ENCODE measurements around the gene TAS1R3. TPM values are rescaled to one million over a fixed set of nuclear protein-coding genes. Genes with fewer than 3 reads are reported as not detected.

The TAS1R3 gene
- total and polyA plus RNA-seq, 2 of the 4 experiments (the other 2 are of a cell fraction), result under 0.01 to 0.05 TPM

GRCh38 chr1:1304331-1305299 lies 26.5 kb upstream of the TAS1R3 start:
- H3K36me3 ChIP-seq (ENCODE audit: control insufficient read depth, insufficient read depth, low read length), result peaks cover 7% of the 10 kb centered on the region
- H3K27me3 ChIP-seq (ENCODE audit: control insufficient read depth, insufficient read depth, low read length), result no peaks in the 10 kb centered on the region
- peak; percentile 9 for ATAC-seq (ENCODE audit: low read depth)
- H2AK9ac ChIP-seq (replicated peaks; ENCODE audit: low read depth, low read length, poor library complexity), result peak overlapping the region; percentile 97
- WGBS, 2 experiments (ENCODE audit: extremely low coverage in 2 of 2, insufficient read length in 1 of 2), result 4% methylated on average over 12 of the region's 29 CpGs; no CpG with 5 or more reads in 1 of the 2 experiments
- peak overlapping the region; percentile 71 for H2BK120ac ChIP-seq (ENCODE audit: low read depth, low read length)
- H4K5ac ChIP-seq (ENCODE audit: low read depth, low read length), result peak overlapping the region; percentile 58
- H3K23ac ChIP-seq (ENCODE audit: low read depth, low read length), result peak overlapping the region; percentile 84; the same call in 1 of the 2 replicates
- peak overlapping the region; percentile 36 to 91; a peak in 3 of 4 replicates for H4K8ac ChIP-seq (ENCODE audit: low read depth in 2 of 2, low read length in 2 of 2)
- peak overlapping the region; percentile 86 for H4K91ac ChIP-seq (ENCODE audit: insufficient read depth, low read depth, low read length)
- H3K4me3 ChIP-seq (ENCODE audit: insufficient read depth, low read depth, low read length), result peak overlapping the region; percentile 20; the same call in 1 of the 2 replicates
- peaks cover 3% of the 10 kb centered on the region for H3K9me1 ChIP-seq (ENCODE audit: insufficient read depth, low read length)
- H3K56ac ChIP-seq (ENCODE audit: extremely low read depth, insufficient read depth, low read length), result peak overlapping the region; percentile 50; the same call in 1 of the 2 replicates
- peak overlapping the region; percentile 100 for H3K4me2 ChIP-seq (ENCODE audit: low read depth, low read length)
- BruUV-seq (replicated peaks), result no TSS peak
- peak overlapping the region; percentile 56; the same call in 1 of the 2 replicates for H3K18ac ChIP-seq (ENCODE audit: low read depth, low read length)
- peaks cover 30% of the 10 kb centered on the region for H3K4me1 ChIP-seq (ENCODE audit: control insufficient read depth, insufficient read depth, low read length)
- POLR2A ChIA-PET (ENCODE audit: unreplicated experiment), result interaction anchor here (0.6 kb wide), 1 partner anchor 28 kb away, joined by 4 read pairs; no protein-coding TSS in a partner anchor
- intact Hi-C loops (cut with micrococcal nuclease) (loop anchor here (5.0 kb wide), 2 partner anchors 53 to 182 kb away; partner anchors contain the start of gene MXRA8), dilution Hi-C loops (cut with HindIII; ENCODE audit: low sequenced_read_pairs, unreplicated experiment) (no loop called here), in situ Hi-C loops (cut with MboI; ENCODE audit: low sequenced_read_pairs) (no loop called here)
- CTCF ChIA-PET, result interaction anchor here (0.7 to 1.3 kb wide), 2 partner anchors 28 to 182 kb away, joined by 3 read pairs; no protein-coding TSS in a partner anchor
- H3K4ac ChIP-seq (ENCODE audit: low read depth, low read length), result peak overlapping the region; percentile 90
- H3K79me1 ChIP-seq (ENCODE audit: low read depth in 1 of 2, low read length in 2 of 2), result peaks cover 3 to 60% of the 10 kb centered on the region in 2 experiments; a peak in 3 of 4 replicates
- peak overlapping the region; percentile 72; the same call in 2 of the 3 replicates for H2BK15ac ChIP-seq (ENCODE audit: low read depth, low read length)
- peak overlapping the region; percentile 93 for H2AK5ac ChIP-seq (ENCODE audit: low read depth, low read length)
- H3K9me3 ChIP-seq (ENCODE audit: control insufficient read depth, insufficient read depth, low read length), result no peaks in the 10 kb centered on the region
- H2BK5ac ChIP-seq (ENCODE audit: low read depth, low read length, poor library complexity, severe bottlenecking), result peak overlapping the region; percentile 69
- peak overlapping the region; percentile 38 for H2BK20ac ChIP-seq (ENCODE audit: low read depth, low read length)
- H2AFZ ChIP-seq (replicated peaks; ENCODE audit: low read length, poor library complexity), result peak overlapping the region; percentile 87
- H3K14ac ChIP-seq (replicated peaks; ENCODE audit: low read depth, low read length), result peak overlapping the region; percentile 67
- H4K20me1 ChIP-seq (ENCODE audit: insufficient read depth, low read length), result peaks cover 49% of the 10 kb centered on the region
- peak overlapping the region; percentile 89 for H3K27ac ChIP-seq (ENCODE audit: insufficient read depth, low read length)
- H3K9ac ChIP-seq (ENCODE audit: low read depth, low read length), result peak overlapping the region; percentile 59
- peak; percentile 84 for DNase-seq
- TF ChIP-seq ELK1 (IDR thresholded peaks at IDR 0.05; ENCODE audit: borderline replicate concordance, low read depth, low read length) (no peak), RCOR1 (IDR thresholded peaks at IDR 0.05; ENCODE audit: insufficient replicate concordance, low read length) (no peak), POLR2A (IDR thresholded peaks at IDR 0.05; ENCODE audit: low read depth, low read length) (peak; percentile 53; the same call in 1 of the 2 replicates), MXI1 (IDR thresholded peaks at IDR 0.05; ENCODE audit: borderline replicate concordance, low read depth, low read length) (0 out of 2 replicates have a peak, but pooled peaks have one; percentile 49), NFE2L2 (IDR thresholded peaks at IDR 0.05; ENCODE audit: low read depth, low read length) (no peak), CEBPB (IDR thresholded peaks at IDR 0.05; ENCODE audit: low read depth, low read length) (no peak), USF2 (IDR thresholded peaks at IDR 0.05; ENCODE audit: low read depth, low read length) (peak; percentile 98), FOS (IDR thresholded peaks at IDR 0.05; ENCODE audit: low read depth, low read length) (no peak), MAZ (IDR thresholded peaks at IDR 0.05; ENCODE audit: borderline replicate concordance, low read depth, low read length) (peak; percentile 95), CTCF (conservative IDR thresholded peaks at IDR 0.05; ENCODE audit: low read depth, low read length) (no peak), RFX5 (IDR thresholded peaks at IDR 0.05; ENCODE audit: low read depth, low read length) (no peak), MAFK (IDR thresholded peaks at IDR 0.05; ENCODE audit: low read depth, low read length) (no peak)
